ENCODE results near the gene TUBB4A. TPM values are rescaled to one million over a fixed set of nuclear protein-coding genes. Genes with fewer than 3 reads are reported as not detected.

The TUBB4A gene
- total RNA-seq, 2 experiments from 2014 or later = 9.7 to 16.0 TPM

- Histone ChIP-seq H3K36me3 (ENCODE audit: insufficient read depth, low read length) (no peaks in the 10 kb centered on the region), H3K4me1 (ENCODE audit: insufficient read depth, low read length, poor library complexity, severe bottlenecking) (peaks cover 46% of the 10 kb centered on the region), H4K20me1 (ENCODE audit: insufficient read depth, low read length) (no peaks in the 10 kb centered on the region), H3K9me2 (ENCODE audit: insufficient read depth, low read length) (no peaks in the 10 kb centered on the region), H3K79me2 (ENCODE audit: insufficient read depth, low read depth, low read length) (no peaks in the 10 kb centered on the region), H3K4me2 (ENCODE audit: low read length) (peak overlapping the region; percentile 77), H3K27ac (ENCODE audit: low read depth, low read length, poor library complexity, severe bottlenecking) (peak overlapping the region; percentile 90), H3K4me3 (ENCODE audit: low read depth, low read length, poor library complexity, severe bottlenecking) (peak overlapping the region; percentile 70), H3K9me3 (ENCODE audit: low read length) (no peaks in the 10 kb centered on the region), H2AFZ (ENCODE audit: low read length) (peak overlapping the region; percentile 51)
- ChIA-PET POLR2A (interaction anchor here (0.6 to 1.4 kb wide), 5 partner anchors 15 to 114 kb away, joined by 3 to 4 read pairs (median 4); partner anchors contain the start of gene TNFSF9), CTCF (ENCODE audit: unreplicated experiment) (no interaction called here)
- no peak for TF ChIP-seq CTCF (conservative IDR thresholded peaks at IDR 0.05; ENCODE audit: low read length)
- no peak for TF ChIP-seq EZH2phosphoT487 (IDR thresholded peaks at IDR 0.05; ENCODE audit: borderline replicate concordance, low read depth, low read length)
- intact Hi-C loops (cut with micrococcal nuclease; ENCODE audit: unreplicated experiment) = loop anchor here (1.0 to 2.0 kb wide), 5 partner anchors 74 to 347 kb away; partner anchors contain the start of gene GPR108
- peak; percentile 96 for DNase-seq (ENCODE audit: low spot score)
- no TSS peak for BruUV-seq (replicated peaks)
These were observed 14.0 kb upstream of the TUBB4A start for GRCh38 chr19:6516018-6516658.

GRCh38 chr19:6514926-6515544 lies 12.9 kb upstream of the TUBB4A start:
- no TSS peak for BruUV-seq (replicated peaks)
- Histone ChIP-seq H3K79me2 (ENCODE audit: insufficient read depth, low read depth, low read length) (no peaks in the 10 kb centered on the region), H3K27ac (ENCODE audit: low read depth, low read length, poor library complexity, severe bottlenecking) (no peak overlapping the region), H3K4me3 (ENCODE audit: low read depth, low read length, poor library complexity, severe bottlenecking) (no peak overlapping the region), H3K4me2 (ENCODE audit: low read length) (no peak overlapping the region), H3K4me1 (ENCODE audit: insufficient read depth, low read length, poor library complexity, severe bottlenecking) (peaks cover 39% of the 10 kb centered on the region), H2AFZ (ENCODE audit: low read length) (no peak overlapping the region), H3K36me3 (ENCODE audit: insufficient read depth, low read length) (no peaks in the 10 kb centered on the region), H3K9me3 (ENCODE audit: low read length) (no peaks in the 10 kb centered on the region), H4K20me1 (ENCODE audit: insufficient read depth, low read length) (no peaks in the 10 kb centered on the region), H3K9me2 (ENCODE audit: insufficient read depth, low read length) (no peaks in the 10 kb centered on the region)
- TF ChIP-seq EZH2phosphoT487 (IDR thresholded peaks at IDR 0.05; ENCODE audit: borderline replicate concordance, low read depth, low read length) = no peak
- no peak for TF ChIP-seq CTCF (conservative IDR thresholded peaks at IDR 0.05; ENCODE audit: low read length)
- CTCF ChIA-PET (ENCODE audit: unreplicated experiment) = no interaction called here
- no peak for DNase-seq (ENCODE audit: low spot score)
- POLR2A ChIA-PET = no interaction called here
- intact Hi-C loops (cut with micrococcal nuclease; ENCODE audit: unreplicated experiment) = no loop called here

- BruUV-seq (replicated peaks) = no TSS peak
- no peaks in the 10 kb centered on the region for H3K79me2 ChIP-seq (ENCODE audit: insufficient read depth, low read depth, low read length)
- no peaks in the 10 kb centered on the region for H3K9me2 ChIP-seq (ENCODE audit: insufficient read depth, low read length)
- no peaks in the 10 kb centered on the region for H4K20me1 ChIP-seq (ENCODE audit: insufficient read depth, low read length)
- no peak overlapping the region for H2AFZ ChIP-seq (ENCODE audit: low read length)
- intact Hi-C loops (cut with micrococcal nuclease; ENCODE audit: unreplicated experiment) = no loop called here
- H3K9me3 ChIP-seq (ENCODE audit: low read length) = no peaks in the 10 kb centered on the region
- no peaks in the 10 kb centered on the region for H3K36me3 ChIP-seq (ENCODE audit: insufficient read depth, low read length)
- CTCF ChIA-PET (ENCODE audit: unreplicated experiment) = no interaction called here
- DNase-seq (ENCODE audit: low spot score) = no peak
- POLR2A ChIA-PET = no interaction called here
- TF ChIP-seq CTCF (conservative IDR thresholded peaks at IDR 0.05; ENCODE audit: low read length) (no peak), EZH2phosphoT487 (IDR thresholded peaks at IDR 0.05; ENCODE audit: borderline replicate concordance, low read depth, low read length) (no peak)
- H3K27ac ChIP-seq (ENCODE audit: low read depth, low read length, poor library complexity, severe bottlenecking) = no peak overlapping the region
- no peak overlapping the region for H3K4me2 ChIP-seq (ENCODE audit: low read length)
- H3K4me3 ChIP-seq (ENCODE audit: low read depth, low read length, poor library complexity, severe bottlenecking) = no peak overlapping the region
- H3K4me1 ChIP-seq (ENCODE audit: insufficient read depth, low read length, poor library complexity, severe bottlenecking) = peaks cover 29% of the 10 kb centered on the region
These were observed 12.0 kb upstream of the TUBB4A start for GRCh38 chr19:6514089-6514488.
